GM12865 (cell line): Measurements from ENCODE around the gene CYB5R2.

ENCODE experiments used
- DNase-seq: peaks from one replicate; pipeline ENCODE4 v3.0.0; 2010; ENCODE audit warnings: low read depth
- H3K4me3 ChIP-seq: 2 replicates; pipeline ENCODE4 v1.5.1; 2011; ENCODE audit warnings: mild to moderate bottlenecking, low read depth, low read length, control low read depth
- CTCF ChIP-seq: IDR thresholded peaks from 2 replicates; pipeline ENCODE4 v1.5.1; 2011; ENCODE audit warnings: low read length, control low read depth, low read depth, inconsistent platforms; ENCODE audit not compliant: insufficient read depth; ENCODE audit errors: missing control alignments

CYB5R2 gene

GRCh38 chr11:7671347-7672215 lies 1.7 kb downstream of the CYB5R2 start:
- H3K4me3 ChIP-seq: no peak overlapping the region
- TF ChIP-seq CTCF: no peak
- peak; percentile 83 for DNase-seq

- H3K4me3 ChIP-seq: no peak overlapping the region
- no peak for TF ChIP-seq CTCF
- no peak for DNase-seq
Observed at GRCh38 chr11:7670641-7671040, 2.7 kb downstream of the CYB5R2 start.

GRCh38 chr11:7668911-7669310 lies 4.4 kb downstream of the CYB5R2 start:
- H3K4me3 ChIP-seq: no peak overlapping the region
- DNase-seq: no peak
- no peak for TF ChIP-seq CTCF

- no peak for TF ChIP-seq CTCF
- no peak for DNase-seq
- H3K4me3 ChIP-seq: no peak overlapping the region
Observed at GRCh38 chr11:7668464-7668863, 4.8 kb downstream of the CYB5R2 start.

GRCh38 chr11:7667460-7667859 lies 5.8 kb downstream of the CYB5R2 start:
- no peak overlapping the region for H3K4me3 ChIP-seq
- TF ChIP-seq CTCF: no peak
- no peak for DNase-seq

- DNase-seq: no peak
- no peak overlapping the region for H3K4me3 ChIP-seq
- TF ChIP-seq CTCF: no peak
Observed at GRCh38 chr11:7666292-7666866, 6.9 kb downstream of the CYB5R2 start.
